ENCODE data around the gene BLCAP. TPM values are rescaled to one million over a fixed set of nuclear protein-coding genes. Genes with fewer than 3 reads are reported as not detected.

Gene BLCAP
- total and polyA plus RNA-seq, 2 donors (not counting 3 experiments of a cell fraction or from before 2014, with no cell fraction given) = 90.3 to 196 TPM

DNA sequence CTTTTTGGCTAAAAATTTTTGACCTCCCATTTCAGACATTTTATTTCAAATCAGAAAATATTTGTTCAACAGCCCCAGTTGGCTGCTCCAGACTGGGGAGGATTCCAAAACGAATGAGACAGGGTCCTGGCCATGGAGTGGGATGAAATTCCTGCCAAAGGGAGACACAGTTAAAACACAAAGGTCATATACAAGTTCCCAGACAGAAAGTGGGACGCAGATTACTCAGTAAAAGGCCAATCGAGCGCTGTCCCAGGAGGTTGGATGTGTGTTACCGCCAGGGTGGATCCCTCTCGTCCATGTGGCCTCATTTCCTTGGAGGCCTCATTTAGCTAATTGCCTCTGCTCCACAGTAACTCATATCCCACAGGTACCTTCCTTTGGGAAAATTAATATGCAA lies 48.4 kb downstream of the BLCAP start:
- Histone ChIP-seq H3K9me1 (replicated peaks; ENCODE audit: control insufficient read depth, extremely low read depth, insufficient read depth, low read length) (no peaks in the 10 kb centered on the region), H3K9me3 (replicated peaks; ENCODE audit: control insufficient read depth, insufficient read depth, low read length) (no peaks in the 10 kb centered on the region), H3K9ac (replicated peaks; ENCODE audit: extremely low read depth, insufficient read depth, low read length) (no peak overlapping the region), H3K27me3 (ENCODE audit: control insufficient read depth in 2 of 2, insufficient read depth in 2 of 2, low read length in 2 of 2) (peaks cover 11 to 16% of the 10 kb centered on the region in 2 experiments), H3K36me3 (ENCODE audit: control insufficient read depth in 2 of 2, extremely low read depth in 1 of 2, insufficient read depth in 2 of 2, low read length in 2 of 2) (no peaks in the 10 kb centered on the region), H3K4me1 (ENCODE audit: control insufficient read depth, extremely low read depth, insufficient read depth, low read length) (peaks cover 2% of the 10 kb centered on the region), H3K4me2 (ENCODE audit: insufficient read depth, low read length) (no peak overlapping the region), H4K20me1 (replicated peaks; ENCODE audit: control insufficient read depth, extremely low read depth, insufficient read depth, low read length) (no peaks in the 10 kb centered on the region), H3K4me3 (replicated peaks in 1 of 3; ENCODE audit: insufficient read depth in 1 of 3, low read depth in 1 of 3, low read length in 3 of 3) (no peak overlapping the region), H3K79me2 (ENCODE audit: control insufficient read depth, insufficient read depth, low read length) (no peaks in the 10 kb centered on the region), H2AFZ (ENCODE audit: low read depth, low read length) (no peak overlapping the region), H3K27ac (ENCODE audit: insufficient read depth, low read depth, low read length) (no peak overlapping the region)
- DNase-seq (ENCODE audit: low read depth, low spot score) (no peak), FAIRE-seq (no peak)
- intact Hi-C loops (cut with micrococcal nuclease) (no loop called here), dilution Hi-C loops (cut with MboI; ENCODE audit: extremely low pct_ligation_motif_present, low sequenced_read_pairs) (no loop called here)
- no peak for TF ChIP-seq MYC (IDR thresholded peaks at IDR 0.05; ENCODE audit: low read depth, low read length)
- TF ChIP-seq, protein P1, sequence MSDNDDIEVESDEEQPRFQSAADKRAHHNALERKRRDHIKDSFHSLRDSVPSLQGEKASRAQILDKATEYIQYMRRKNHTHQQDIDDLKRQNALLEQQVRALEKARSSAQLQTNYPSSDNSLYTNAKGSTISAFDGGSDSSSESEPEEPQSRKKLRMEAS (IDR thresholded peaks at IDR 0.05; ENCODE audit: insufficient read depth, insufficient read length) = no peak
- ChIA-PET POLR2A (no interaction called here), CTCF (no interaction called here)
- BruUV-seq (replicated peaks) = no TSS peak

DNA sequence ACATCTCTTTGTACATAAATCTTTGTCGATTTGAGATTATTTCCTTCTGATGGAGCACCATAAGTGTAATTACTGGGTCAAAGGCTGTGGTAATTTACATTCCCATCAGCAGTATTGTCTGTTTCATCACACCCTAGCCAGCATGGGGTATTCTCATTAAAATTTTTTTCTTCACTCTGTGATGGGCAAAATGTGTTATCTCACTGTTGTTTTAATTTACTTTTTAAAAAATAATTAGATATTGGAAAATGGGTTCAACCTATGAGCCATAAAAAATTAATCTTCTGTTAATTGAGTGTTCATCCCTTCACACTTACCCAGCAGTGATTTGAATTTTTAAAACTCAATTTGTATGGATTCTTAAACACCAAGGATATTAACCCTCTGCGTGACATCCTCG lies 50.6 kb downstream of the BLCAP start:
- intact Hi-C loops (cut with micrococcal nuclease) (no loop called here), dilution Hi-C loops (cut with MboI; ENCODE audit: extremely low pct_ligation_motif_present, low sequenced_read_pairs) (no loop called here)
- H3K36me3 ChIP-seq (ENCODE audit: control insufficient read depth in 2 of 2, extremely low read depth in 1 of 2, insufficient read depth in 2 of 2, low read length in 2 of 2) = no peaks in the 10 kb centered on the region
- no peaks in the 10 kb centered on the region for H3K9me1 ChIP-seq (replicated peaks; ENCODE audit: control insufficient read depth, extremely low read depth, insufficient read depth, low read length)
- H3K4me2 ChIP-seq (ENCODE audit: insufficient read depth, low read length) = no peak overlapping the region
- H3K9me3 ChIP-seq (replicated peaks; ENCODE audit: control insufficient read depth, insufficient read depth, low read length) = no peaks in the 10 kb centered on the region
- H3K4me1 ChIP-seq (ENCODE audit: control insufficient read depth, extremely low read depth, insufficient read depth, low read length) = no peaks in the 10 kb centered on the region
- no TSS peak for BruUV-seq (replicated peaks)
- ChIA-PET POLR2A (no interaction called here), CTCF (interaction anchor here (0.7 to 1.1 kb wide), 3 partner anchors 8 to 17 kb away, joined by 3 to 4 read pairs (median 4); no protein-coding TSS in a partner anchor)
- no peak overlapping the region for H3K9ac ChIP-seq (replicated peaks; ENCODE audit: extremely low read depth, insufficient read depth, low read length)
- no peak overlapping the region for H3K27ac ChIP-seq (ENCODE audit: insufficient read depth, low read depth, low read length)
- H3K79me2 ChIP-seq (ENCODE audit: control insufficient read depth, insufficient read depth, low read length) = no peaks in the 10 kb centered on the region
- H3K4me3 ChIP-seq (replicated peaks in 1 of 3; ENCODE audit: insufficient read depth in 1 of 3, low read depth in 1 of 3, low read length in 3 of 3) = no peak overlapping the region
- H2AFZ ChIP-seq (ENCODE audit: low read depth, low read length) = no peak overlapping the region
- no peak for DNase-seq (ENCODE audit: low read depth, low spot score)
- peaks cover 11 to 16% of the 10 kb centered on the region in 2 experiments for H3K27me3 ChIP-seq (ENCODE audit: control insufficient read depth in 2 of 2, insufficient read depth in 2 of 2, low read length in 2 of 2)
- no peaks in the 10 kb centered on the region for H4K20me1 ChIP-seq (replicated peaks; ENCODE audit: control insufficient read depth, extremely low read depth, insufficient read depth, low read length)
- TF ChIP-seq JUN (IDR thresholded peaks at IDR 0.05; ENCODE audit: borderline replicate concordance, insufficient read depth, insufficient read length, low read depth) (no peak), FOS (IDR thresholded peaks at IDR 0.05; ENCODE audit: borderline replicate concordance, insufficient read depth, low read length) (no peak)
- no peak for FAIRE-seq
